Measurements from ENCODE around the gene SLC66A3.
A peak's percentile ranks its signal among the peaks of the same experiment; 100 is the strongest.

Gene SLC66A3

GRCh38 chr2:11127761-11128160 lies 27.5 kb upstream of the SLC66A3 start:
- Histone ChIP-seq H3K27me3 (ENCODE audit: control insufficient read depth, insufficient read depth, low read length) (no peaks in the 10 kb centered on the region), H3K9me3 (ENCODE audit: control insufficient read depth, low read length) (no peaks in the 10 kb centered on the region), H3K4me3 (ENCODE audit: low read length) (no peak overlapping the region), H3K4me1 (ENCODE audit: control insufficient read depth, insufficient read depth, low read length) (peaks cover 26% of the 10 kb centered on the region), H3K36me3 (ENCODE audit: control insufficient read depth, insufficient read depth, low read length) (no peaks in the 10 kb centered on the region), H3K9ac (ENCODE audit: low read length) (no peak overlapping the region)

- Histone ChIP-seq H3K4me1 (ENCODE audit: control insufficient read depth, insufficient read depth, low read length) (peaks cover 29% of the 10 kb centered on the region), H3K9ac (ENCODE audit: low read length) (no peak overlapping the region), H3K27me3 (ENCODE audit: control insufficient read depth, insufficient read depth, low read length) (peaks cover 2% of the 10 kb centered on the region), H3K4me3 (ENCODE audit: low read length) (no peak overlapping the region), H3K36me3 (ENCODE audit: control insufficient read depth, insufficient read depth, low read length) (no peaks in the 10 kb centered on the region), H3K9me3 (ENCODE audit: control insufficient read depth, low read length) (no peaks in the 10 kb centered on the region)
Observed at GRCh38 chr2:11128243-11128951, 26.9 kb upstream of the SLC66A3 start.

DNA sequence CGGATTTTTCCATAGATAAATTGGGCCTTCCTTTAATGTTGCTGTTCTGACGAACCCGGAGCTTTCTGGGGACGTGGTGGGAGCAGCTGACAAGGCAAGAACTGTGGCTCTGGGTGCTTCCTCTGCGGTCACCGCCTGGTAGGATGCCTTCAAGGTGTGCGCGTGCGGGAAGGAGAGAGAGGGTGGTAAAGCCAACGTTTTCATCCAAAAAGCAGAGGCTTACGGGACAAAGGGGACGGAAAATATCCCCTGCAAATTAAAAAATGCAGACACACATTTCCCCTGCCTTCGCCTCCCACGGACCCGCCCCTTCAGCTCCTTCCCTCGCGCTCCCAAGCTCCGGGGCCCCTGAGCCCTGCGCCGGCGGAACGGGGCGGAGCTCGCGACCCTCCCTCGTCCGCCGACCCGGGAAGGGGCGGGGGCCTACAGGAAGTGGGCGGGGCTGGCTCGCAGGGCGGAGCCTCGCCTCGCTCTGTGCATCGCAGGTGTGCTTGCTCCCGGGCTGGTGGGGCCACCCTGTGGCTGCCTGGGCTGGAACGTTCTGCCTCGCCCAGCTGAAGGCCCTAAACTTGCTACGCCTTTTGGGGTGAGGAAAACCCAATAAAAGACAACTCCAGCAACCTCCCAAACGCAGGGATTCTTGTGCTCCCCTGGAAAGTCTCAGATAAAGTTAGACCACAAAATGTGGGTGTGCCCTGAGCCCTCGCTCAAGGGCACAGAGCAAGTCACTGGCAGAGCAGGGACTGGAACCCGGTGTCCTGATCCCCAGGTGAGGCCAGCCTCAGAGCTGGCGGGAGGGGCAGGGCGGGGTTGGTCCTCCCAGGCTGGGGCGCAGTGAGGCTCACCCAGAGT lies 25.4 kb upstream of the SLC66A3 start:
- Histone ChIP-seq H3K4me1 (ENCODE audit: control insufficient read depth, insufficient read depth, low read length) (peaks cover 31% of the 10 kb centered on the region), H3K27me3 (ENCODE audit: control insufficient read depth, insufficient read depth, low read length) (peaks cover 12% of the 10 kb centered on the region), H3K9ac (ENCODE audit: low read length) (peak overlapping the region; percentile 40), H3K4me3 (ENCODE audit: low read length) (peak overlapping the region; percentile 28), H3K9me3 (ENCODE audit: control insufficient read depth, low read length) (no peaks in the 10 kb centered on the region), H3K36me3 (ENCODE audit: control insufficient read depth, insufficient read depth, low read length) (no peaks in the 10 kb centered on the region)

GRCh38 chr2:11131166-11131920 lies 23.9 kb upstream of the SLC66A3 start:
- Histone ChIP-seq H3K4me1 (ENCODE audit: control insufficient read depth, insufficient read depth, low read length) (peaks cover 31% of the 10 kb centered on the region), H3K4me3 (ENCODE audit: low read length) (no peak overlapping the region), H3K9ac (ENCODE audit: low read length) (no peak overlapping the region)

DNA sequence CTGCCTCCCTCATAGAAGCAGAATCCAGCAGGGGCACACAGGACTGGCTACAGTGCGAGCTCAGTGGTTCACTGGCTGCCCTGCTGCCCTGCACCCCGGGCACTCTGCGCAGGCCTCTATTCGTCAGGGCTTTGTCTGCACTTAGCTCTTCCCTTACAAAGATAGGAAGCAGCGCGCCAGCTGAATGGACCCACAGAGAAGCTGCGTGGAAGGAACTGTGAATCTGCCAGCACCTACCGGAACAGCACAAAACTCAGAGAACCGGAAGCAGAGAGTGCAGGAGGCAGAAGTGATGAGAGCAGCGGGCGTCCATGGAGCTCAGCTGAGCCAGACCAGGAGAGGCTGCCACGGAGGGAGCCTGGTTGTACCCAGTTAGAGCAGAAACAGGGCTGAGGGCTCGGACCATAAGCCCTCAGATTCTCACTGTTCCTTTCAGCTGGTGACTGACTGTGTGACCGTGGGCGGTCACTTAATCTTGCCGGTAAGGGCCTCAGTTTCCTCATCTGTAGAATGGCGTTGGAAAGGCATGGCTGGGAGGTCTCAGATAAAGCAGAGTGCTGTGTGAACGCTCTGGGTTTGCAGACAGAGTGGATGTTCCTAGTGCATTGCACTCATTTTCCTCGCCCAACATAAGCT lies 23.1 kb upstream of the SLC66A3 start:
- H3K4me3 ChIP-seq (ENCODE audit: low read length): peak overlapping the region; percentile 14
- H3K9me3 ChIP-seq (ENCODE audit: control insufficient read depth, low read length): no peaks in the 10 kb centered on the region
- H3K27me3 ChIP-seq (ENCODE audit: control insufficient read depth, insufficient read depth, low read length): peaks cover 15% of the 10 kb centered on the region
- H3K4me1 ChIP-seq (ENCODE audit: control insufficient read depth, insufficient read depth, low read length): peaks cover 31% of the 10 kb centered on the region
- H3K36me3 ChIP-seq (ENCODE audit: control insufficient read depth, insufficient read depth, low read length): no peaks in the 10 kb centered on the region
- H3K9ac ChIP-seq (ENCODE audit: low read length): peak overlapping the region; percentile 64

More at GRCh38 chr2:11131166-11131920, 23.9 kb upstream of the SLC66A3 start:
- no peaks in the 10 kb centered on the region for H3K9me3 ChIP-seq (ENCODE audit: control insufficient read depth, low read length)
- H3K27me3 ChIP-seq (ENCODE audit: control insufficient read depth, insufficient read depth, low read length): peaks cover 13% of the 10 kb centered on the region
- no peaks in the 10 kb centered on the region for H3K36me3 ChIP-seq (ENCODE audit: control insufficient read depth, insufficient read depth, low read length)

GRCh38 chr2:11133238-11133935 lies 21.9 kb upstream of the SLC66A3 start:
- Histone ChIP-seq H3K36me3 (ENCODE audit: control insufficient read depth, insufficient read depth, low read length) (no peaks in the 10 kb centered on the region), H3K4me3 (ENCODE audit: low read length) (peak overlapping the region; percentile 14), H3K9ac (ENCODE audit: low read length) (peak overlapping the region; percentile 64), H3K4me1 (ENCODE audit: control insufficient read depth, insufficient read depth, low read length) (peaks cover 28% of the 10 kb centered on the region), H3K9me3 (ENCODE audit: control insufficient read depth, low read length) (no peaks in the 10 kb centered on the region), H3K27me3 (ENCODE audit: control insufficient read depth, insufficient read depth, low read length) (peaks cover 15% of the 10 kb centered on the region)

DNA sequence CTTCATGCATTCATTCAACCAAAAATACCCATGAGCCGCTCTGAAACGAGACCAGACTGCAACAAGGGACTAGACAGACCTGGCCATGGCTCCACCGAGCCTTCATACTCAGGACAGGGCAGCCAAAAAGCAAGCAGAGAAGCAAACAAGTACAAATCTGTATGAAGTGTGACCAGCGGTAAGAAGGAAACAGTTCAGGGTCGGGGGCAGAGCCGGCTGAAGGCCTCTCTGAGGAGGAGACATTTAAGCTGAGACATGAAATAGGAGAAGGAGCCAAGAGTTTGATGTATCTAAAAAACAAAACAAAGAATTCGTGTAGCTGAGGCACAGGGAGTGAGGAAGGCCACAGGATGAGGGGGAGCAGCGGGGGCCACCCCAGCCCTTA lies 21.3 kb upstream of the SLC66A3 start:
- Histone ChIP-seq H3K9me3 (ENCODE audit: control insufficient read depth, low read length) (no peaks in the 10 kb centered on the region), H3K4me3 (ENCODE audit: low read length) (peak overlapping the region; percentile 14), H3K4me1 (ENCODE audit: control insufficient read depth, insufficient read depth, low read length) (peaks cover 26% of the 10 kb centered on the region), H3K9ac (ENCODE audit: low read length) (no peak overlapping the region), H3K36me3 (ENCODE audit: control insufficient read depth, insufficient read depth, low read length) (no peaks in the 10 kb centered on the region), H3K27me3 (ENCODE audit: control insufficient read depth, insufficient read depth, low read length) (peaks cover 15% of the 10 kb centered on the region)

DNA sequence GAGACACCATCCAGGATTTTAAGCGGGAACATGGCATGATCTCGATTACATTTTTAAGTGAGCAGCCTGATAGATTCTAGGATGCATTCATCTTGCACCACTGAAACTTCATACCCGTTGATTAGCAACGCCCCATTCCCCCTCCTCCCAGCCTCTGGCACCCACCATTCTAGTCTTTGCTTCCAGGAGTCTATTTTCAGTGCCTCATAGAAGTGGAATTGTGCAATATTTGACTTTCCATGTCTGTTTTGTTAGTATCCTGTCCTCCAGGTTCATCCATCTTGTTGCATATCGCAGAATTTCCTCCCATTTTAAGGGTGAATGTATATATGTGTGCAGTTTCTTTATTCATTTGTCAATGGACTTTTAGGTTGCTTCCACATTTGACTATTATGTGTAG lies 20.9 kb upstream of the SLC66A3 start:
- Histone ChIP-seq H3K9ac (ENCODE audit: low read length) (no peak overlapping the region), H3K4me3 (ENCODE audit: low read length) (no peak overlapping the region), H3K36me3 (ENCODE audit: control insufficient read depth, insufficient read depth, low read length) (no peaks in the 10 kb centered on the region), H3K9me3 (ENCODE audit: control insufficient read depth, low read length) (no peaks in the 10 kb centered on the region), H3K27me3 (ENCODE audit: control insufficient read depth, insufficient read depth, low read length) (peaks cover 15% of the 10 kb centered on the region), H3K4me1 (ENCODE audit: control insufficient read depth, insufficient read depth, low read length) (peaks cover 26% of the 10 kb centered on the region)

GRCh38 chr2:11140492-11140891 lies 14.8 kb upstream of the SLC66A3 start:
- no peak overlapping the region for H3K4me3 ChIP-seq (ENCODE audit: low read length)
- H3K27me3 ChIP-seq (ENCODE audit: control insufficient read depth, insufficient read depth, low read length): peaks cover 4% of the 10 kb centered on the region
- no peaks in the 10 kb centered on the region for H3K9me3 ChIP-seq (ENCODE audit: control insufficient read depth, low read length)
- no peaks in the 10 kb centered on the region for H3K36me3 ChIP-seq (ENCODE audit: control insufficient read depth, insufficient read depth, low read length)
- no peak overlapping the region for H3K9ac ChIP-seq (ENCODE audit: low read length)
- no peaks in the 10 kb centered on the region for H3K4me1 ChIP-seq (ENCODE audit: control insufficient read depth, insufficient read depth, low read length)

GRCh38 chr2:11141319-11141718 lies 13.9 kb upstream of the SLC66A3 start:
- H3K36me3 ChIP-seq (ENCODE audit: control insufficient read depth, insufficient read depth, low read length): no peaks in the 10 kb centered on the region
- no peaks in the 10 kb centered on the region for H3K9me3 ChIP-seq (ENCODE audit: control insufficient read depth, low read length)
- no peaks in the 10 kb centered on the region for H3K4me1 ChIP-seq (ENCODE audit: control insufficient read depth, insufficient read depth, low read length)
- H3K9ac ChIP-seq (ENCODE audit: low read length): no peak overlapping the region
- H3K4me3 ChIP-seq (ENCODE audit: low read length): no peak overlapping the region
- peaks cover 3% of the 10 kb centered on the region for H3K27me3 ChIP-seq (ENCODE audit: control insufficient read depth, insufficient read depth, low read length)

DNA sequence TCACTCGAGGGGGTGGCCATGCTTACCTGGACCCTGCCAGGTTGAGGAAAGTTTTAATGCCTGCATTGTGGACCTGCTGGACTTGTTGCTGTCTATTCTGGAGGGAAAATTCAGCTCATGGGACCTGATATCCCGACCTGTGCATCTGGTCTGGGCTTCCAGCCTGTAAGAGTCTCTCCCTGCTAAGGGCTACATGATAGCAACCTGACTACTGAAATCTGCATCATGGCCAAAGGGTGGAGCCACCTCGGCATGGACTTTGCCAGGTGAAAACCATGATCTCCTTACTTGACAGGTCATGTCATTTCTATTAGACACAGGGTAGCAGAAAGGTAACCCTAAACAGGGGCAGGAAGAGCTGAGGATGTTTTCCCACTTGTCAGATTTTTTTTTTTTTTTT lies 12.9 kb upstream of the SLC66A3 start:
- H3K4me1 ChIP-seq (ENCODE audit: control insufficient read depth, insufficient read depth, low read length): no peaks in the 10 kb centered on the region

More for the DNA sequence above, 12.9 kb upstream of the SLC66A3 start:
- no peak overlapping the region for H3K9ac ChIP-seq (ENCODE audit: low read length)
- no peaks in the 10 kb centered on the region for H3K9me3 ChIP-seq (ENCODE audit: control insufficient read depth, low read length)
- no peaks in the 10 kb centered on the region for H3K36me3 ChIP-seq (ENCODE audit: control insufficient read depth, insufficient read depth, low read length)
- no peak overlapping the region for H3K4me3 ChIP-seq (ENCODE audit: low read length)
- no peaks in the 10 kb centered on the region for H3K27me3 ChIP-seq (ENCODE audit: control insufficient read depth, insufficient read depth, low read length)

Measured in mucosa of stomach (tissue), 1 donor.